ENCODE results near the gene PHLDB1. TPM values are rescaled to one million over a fixed set of nuclear protein-coding genes. Genes with fewer than 3 reads are reported as not detected.

The PHLDB1 gene
- total RNA-seq, 1 donor from 2014 or later: 179 TPM

DNA sequence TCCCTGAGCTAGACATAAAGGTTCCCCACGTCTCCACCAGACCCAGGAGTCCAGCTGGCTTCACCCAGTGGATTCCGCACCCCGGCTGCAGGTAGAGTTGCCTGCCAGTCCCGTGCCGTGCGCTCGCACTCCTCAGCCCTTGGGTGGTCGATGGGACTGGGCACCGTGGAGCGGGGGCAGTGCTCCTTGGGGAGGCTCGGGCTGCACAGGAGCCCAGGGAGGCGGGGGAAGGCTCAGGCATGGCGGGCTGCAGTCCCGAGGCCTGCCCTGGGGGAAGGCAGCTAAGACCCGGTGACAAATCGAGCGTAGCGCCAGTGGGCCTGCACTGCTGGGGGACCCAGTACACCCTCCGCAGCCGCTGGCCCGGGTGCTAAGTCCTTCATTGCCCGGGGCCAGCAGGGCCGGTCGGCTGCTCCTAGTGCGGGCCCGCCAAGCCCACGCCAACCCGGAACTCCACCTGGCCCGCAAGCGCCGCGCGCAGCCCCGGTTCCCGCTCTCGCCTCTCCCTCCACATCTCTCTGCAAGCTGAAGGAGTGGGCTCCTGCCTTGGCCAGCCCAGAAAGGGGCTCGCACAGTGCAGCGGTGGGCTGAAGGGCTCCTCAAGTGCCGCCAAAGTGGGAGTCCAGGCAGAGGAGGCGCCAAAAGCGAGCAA, 81.6 kb downstream of the PHLDB1 start:
- Histone ChIP-seq H3K4me2 (ENCODE audit: low read length) (peak overlapping the region; percentile 86), H3K9ac (ENCODE audit: low read length) (no peak overlapping the region), H3K4me3 (ENCODE audit: insufficient read depth, low read depth, low read length) (no peak overlapping the region), H3K27me3 (ENCODE audit: insufficient read depth, low read length) (peaks cover 5% of the 10 kb centered on the region), H2AFZ (ENCODE audit: low read depth, low read length) (peak overlapping the region; percentile 81), H3K36me3 (ENCODE audit: insufficient read depth, low read length) (no peaks in the 10 kb centered on the region), H4K20me1 (ENCODE audit: insufficient read depth, low read length) (no peaks in the 10 kb centered on the region), H3K4me1 (ENCODE audit: insufficient read depth, low read length) (peaks cover 16% of the 10 kb centered on the region), H3K9me3 (ENCODE audit: insufficient read depth, low read depth, low read length) (no peaks in the 10 kb centered on the region), H3K79me2 (ENCODE audit: insufficient read depth, low read length) (no peaks in the 10 kb centered on the region), H3K27ac (ENCODE audit: low read depth, low read length) (no peak overlapping the region)
- H3K4me1 Mint-ChIP-seq (ENCODE audit: low read depth, unreplicated experiment): peaks cover 22% of the 10 kb centered on the region
- no peak overlapping the region for H3K4me3 Mint-ChIP-seq (ENCODE audit: unreplicated experiment)
- no peak for DNase-seq (ENCODE audit: low read depth)
- TF ChIP-seq EZH2 (IDR thresholded peaks at IDR 0.05; ENCODE audit: insufficient read depth, low read length): no peak
- TF ChIP-seq, protein P1, sequence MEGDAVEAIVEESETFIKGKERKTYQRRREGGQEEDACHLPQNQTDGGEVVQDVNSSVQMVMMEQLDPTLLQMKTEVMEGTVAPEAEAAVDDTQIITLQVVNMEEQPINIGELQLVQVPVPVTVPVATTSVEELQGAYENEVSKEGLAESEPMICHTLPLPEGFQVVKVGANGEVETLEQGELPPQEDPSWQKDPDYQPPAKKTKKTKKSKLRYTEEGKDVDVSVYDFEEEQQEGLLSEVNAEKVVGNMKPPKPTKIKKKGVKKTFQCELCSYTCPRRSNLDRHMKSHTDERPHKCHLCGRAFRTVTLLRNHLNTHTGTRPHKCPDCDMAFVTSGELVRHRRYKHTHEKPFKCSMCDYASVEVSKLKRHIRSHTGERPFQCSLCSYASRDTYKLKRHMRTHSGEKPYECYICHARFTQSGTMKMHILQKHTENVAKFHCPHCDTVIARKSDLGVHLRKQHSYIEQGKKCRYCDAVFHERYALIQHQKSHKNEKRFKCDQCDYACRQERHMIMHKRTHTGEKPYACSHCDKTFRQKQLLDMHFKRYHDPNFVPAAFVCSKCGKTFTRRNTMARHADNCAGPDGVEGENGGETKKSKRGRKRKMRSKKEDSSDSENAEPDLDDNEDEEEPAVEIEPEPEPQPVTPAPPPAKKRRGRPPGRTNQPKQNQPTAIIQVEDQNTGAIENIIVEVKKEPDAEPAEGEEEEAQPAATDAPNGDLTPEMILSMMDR (IDR thresholded peaks at IDR 0.05; ENCODE audit: insufficient read depth, low read depth, low read length): no peak
- no peak for FAIRE-seq
- peaks cover 2% of the 10 kb centered on the region for H3K27me3 Mint-ChIP-seq (ENCODE audit: low read depth, unreplicated experiment)
- no peaks in the 10 kb centered on the region for H3K36me3 Mint-ChIP-seq (ENCODE audit: low read depth, unreplicated experiment)
- no peaks in the 10 kb centered on the region for H3K9me3 Mint-ChIP-seq (ENCODE audit: unreplicated experiment)
- no peak overlapping the region for H3K27ac Mint-ChIP-seq (ENCODE audit: unreplicated experiment)

DNA sequence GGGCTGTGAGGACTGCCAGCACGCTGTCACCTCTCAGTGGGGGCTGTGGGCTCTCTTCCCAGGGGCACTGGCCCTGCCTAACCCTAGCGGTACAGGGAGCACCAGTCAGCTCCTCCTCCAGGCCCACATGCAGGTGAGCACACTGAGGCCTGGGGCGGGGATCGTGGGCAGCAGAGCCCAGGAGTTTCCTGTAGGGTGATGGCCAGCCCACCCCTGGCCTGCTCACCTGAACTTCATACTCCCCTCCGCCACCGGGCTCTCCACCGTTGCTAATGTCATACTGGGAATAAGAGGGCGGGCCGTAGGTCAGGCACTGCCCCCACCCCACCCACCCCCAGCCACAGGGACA, 82.1 kb downstream of the PHLDB1 start:
- Histone ChIP-seq H4K20me1 (ENCODE audit: insufficient read depth, low read length) (no peaks in the 10 kb centered on the region), H3K36me3 (ENCODE audit: insufficient read depth, low read length) (no peaks in the 10 kb centered on the region), H3K9ac (ENCODE audit: low read length) (no peak overlapping the region), H3K4me2 (ENCODE audit: low read length) (peak overlapping the region; percentile 86), H3K27ac (ENCODE audit: low read depth, low read length) (no peak overlapping the region), H3K4me3 (ENCODE audit: insufficient read depth, low read depth, low read length) (no peak overlapping the region), H3K79me2 (ENCODE audit: insufficient read depth, low read length) (no peaks in the 10 kb centered on the region), H2AFZ (ENCODE audit: low read depth, low read length) (peak overlapping the region; percentile 81), H3K9me3 (ENCODE audit: insufficient read depth, low read depth, low read length) (no peaks in the 10 kb centered on the region), H3K4me1 (ENCODE audit: insufficient read depth, low read length) (peaks cover 16% of the 10 kb centered on the region), H3K27me3 (ENCODE audit: insufficient read depth, low read length) (peaks cover 8% of the 10 kb centered on the region)
- H3K4me1 Mint-ChIP-seq (ENCODE audit: low read depth, unreplicated experiment): peaks cover 22% of the 10 kb centered on the region
- H3K4me3 Mint-ChIP-seq (ENCODE audit: unreplicated experiment): no peak overlapping the region
- DNase-seq (ENCODE audit: low read depth): no peak
- peaks cover 2% of the 10 kb centered on the region for H3K27me3 Mint-ChIP-seq (ENCODE audit: low read depth, unreplicated experiment)
- H3K9me3 Mint-ChIP-seq (ENCODE audit: unreplicated experiment): no peaks in the 10 kb centered on the region
- FAIRE-seq: no peak
- no peak for TF ChIP-seq EZH2 (IDR thresholded peaks at IDR 0.05; ENCODE audit: insufficient read depth, low read length)
- TF ChIP-seq, protein P1 (IDR thresholded peaks at IDR 0.05; ENCODE audit: insufficient read depth, low read depth, low read length): no peak
- H3K36me3 Mint-ChIP-seq (ENCODE audit: low read depth, unreplicated experiment): no peaks in the 10 kb centered on the region
- no peak overlapping the region for H3K27ac Mint-ChIP-seq (ENCODE audit: unreplicated experiment)

DNA sequence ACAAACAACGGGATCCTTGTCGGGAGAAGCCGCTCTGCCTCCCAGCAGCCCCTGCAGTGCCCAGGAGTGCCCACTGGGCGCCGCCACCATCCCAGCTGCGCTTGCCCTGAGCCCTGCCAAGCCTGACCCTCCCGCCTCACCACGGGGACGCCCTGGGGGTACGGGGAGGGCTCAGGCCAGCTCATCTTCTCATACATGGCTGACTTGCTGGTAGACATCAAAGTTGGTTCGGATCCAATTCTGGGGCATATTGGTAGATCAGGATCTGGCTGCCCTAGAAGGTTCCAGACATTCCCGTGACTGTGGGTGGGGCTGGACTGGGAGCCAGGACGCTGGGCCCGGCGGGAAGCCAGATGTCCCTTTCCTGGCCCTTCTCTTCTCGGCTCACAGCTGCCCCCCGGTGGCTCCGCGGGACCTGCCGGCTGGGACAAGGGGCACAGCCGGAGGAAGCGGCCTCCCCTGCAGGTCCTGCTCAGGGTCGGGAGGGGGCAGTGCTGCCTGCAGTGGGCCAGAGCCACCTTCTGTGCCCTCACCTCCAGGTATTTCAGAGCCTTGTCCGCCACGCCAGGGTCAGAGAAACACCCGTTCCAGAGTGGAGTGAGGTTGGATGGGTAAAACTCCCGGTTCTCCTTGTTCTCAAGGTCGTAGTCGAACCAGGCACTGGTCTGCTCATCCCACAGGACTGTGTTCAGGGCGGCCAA, 82.6 kb downstream of the PHLDB1 start:
- Histone ChIP-seq H4K20me1 (ENCODE audit: insufficient read depth, low read length) (no peaks in the 10 kb centered on the region), H3K4me2 (ENCODE audit: low read length) (peak overlapping the region; percentile 86), H2AFZ (ENCODE audit: low read depth, low read length) (peak overlapping the region; percentile 94), H3K4me1 (ENCODE audit: insufficient read depth, low read length) (peaks cover 16% of the 10 kb centered on the region), H3K9ac (ENCODE audit: low read length) (peak overlapping the region; percentile 75), H3K27ac (ENCODE audit: low read depth, low read length) (peak overlapping the region; percentile 2), H3K4me3 (ENCODE audit: insufficient read depth, low read depth, low read length) (peak overlapping the region; percentile 52), H3K36me3 (ENCODE audit: insufficient read depth, low read length) (no peaks in the 10 kb centered on the region), H3K9me3 (ENCODE audit: insufficient read depth, low read depth, low read length) (no peaks in the 10 kb centered on the region), H3K79me2 (ENCODE audit: insufficient read depth, low read length) (no peaks in the 10 kb centered on the region), H3K27me3 (ENCODE audit: insufficient read depth, low read length) (peaks cover 5% of the 10 kb centered on the region)
- Mint-ChIP-seq H3K27ac (ENCODE audit: unreplicated experiment) (no peak overlapping the region), H3K27me3 (ENCODE audit: low read depth, unreplicated experiment) (peaks cover 2% of the 10 kb centered on the region), H3K36me3 (ENCODE audit: low read depth, unreplicated experiment) (no peaks in the 10 kb centered on the region), H3K4me3 (ENCODE audit: unreplicated experiment) (peak overlapping the region; percentile 80), H3K9me3 (ENCODE audit: unreplicated experiment) (no peaks in the 10 kb centered on the region), H3K4me1 (ENCODE audit: low read depth, unreplicated experiment) (peaks cover 22% of the 10 kb centered on the region)
- DNase-seq (ENCODE audit: low read depth) (peak; percentile 73), FAIRE-seq (no peak)
- TF ChIP-seq, protein P1 (IDR thresholded peaks at IDR 0.05; ENCODE audit: insufficient read depth, low read depth, low read length): peak; percentile 39
- no peak for TF ChIP-seq EZH2 (IDR thresholded peaks at IDR 0.05; ENCODE audit: insufficient read depth, low read length)

Measured in astrocyte (in vitro differentiated cells and primary cell).